T-helper 1 cell treated with Interleukin-12 subunit alpha and Interleukin-12 subunit beta and Interleukin-4 antibody, amounts not matched to agents 30 μg/mL and 1 μg/mL, for 36 hours (primary cell): ENCODE measurements around the gene UST.

ENCODE experiments used
- H3K27ac Mint-ChIP-seq: one replicate; pipeline ENCODE4 v1.8.0; 2021; ENCODE audit warnings: mild to moderate bottlenecking, mixed read lengths
- H3K27me3 Mint-ChIP-seq: one replicate; pipeline ENCODE4 v1.8.0; 2021; ENCODE audit warnings: low read depth, mixed read lengths
- H3K36me3 Mint-ChIP-seq: one replicate; pipeline ENCODE4 v1.8.0; 2021; ENCODE audit warnings: low read depth, mixed read lengths
- H3K4me1 Mint-ChIP-seq: one replicate; pipeline ENCODE4 v1.8.0; 2021; ENCODE audit warnings: low read depth, mixed read lengths
- H3K4me3 Mint-ChIP-seq: one replicate; pipeline ENCODE4 v1.8.0; 2021; ENCODE audit warnings: mild to moderate bottlenecking, moderate library complexity, mixed read lengths
- H3K9me3 Mint-ChIP-seq: one replicate; pipeline ENCODE4 v1.8.0; 2021; ENCODE audit warnings: mixed read lengths

The UST gene

DNA sequence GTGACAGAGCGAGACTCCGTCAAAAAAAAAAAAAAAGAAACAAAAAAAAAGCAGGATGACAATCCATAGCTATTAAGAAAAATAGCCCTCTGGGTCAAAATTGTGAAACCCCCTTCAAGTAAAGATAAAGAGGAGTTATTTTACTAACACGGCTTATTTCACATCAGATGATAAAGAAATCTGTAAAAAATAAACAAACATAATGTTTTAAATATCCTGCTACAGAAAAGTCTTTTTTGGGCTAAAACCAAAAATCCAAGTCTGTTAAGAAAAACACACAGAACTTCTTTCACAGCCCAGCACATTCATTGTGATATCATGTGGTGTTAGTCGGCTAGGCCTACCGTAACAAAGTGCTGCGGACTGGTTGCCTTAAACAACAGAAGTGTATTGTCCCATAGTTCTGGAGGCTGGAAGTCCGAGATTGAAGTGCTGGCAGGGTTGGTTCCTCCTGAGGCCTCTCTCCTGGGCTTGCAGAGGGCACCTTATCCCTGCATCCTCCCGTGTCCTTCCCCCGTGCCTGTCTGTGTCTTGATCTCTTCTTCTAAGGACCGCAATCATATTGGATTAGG lies 331.5 kb downstream of the UST start:
- peaks cover 4% of the 10 kb centered on the region for H3K9me3 Mint-ChIP-seq
- H3K27me3 Mint-ChIP-seq: no peaks in the 10 kb centered on the region
- peaks cover 65% of the 10 kb centered on the region for H3K4me1 Mint-ChIP-seq
- peaks cover 36% of the 10 kb centered on the region for H3K36me3 Mint-ChIP-seq
- H3K4me3 Mint-ChIP-seq: no peak overlapping the region
- H3K27ac Mint-ChIP-seq: no peak overlapping the region

DNA sequence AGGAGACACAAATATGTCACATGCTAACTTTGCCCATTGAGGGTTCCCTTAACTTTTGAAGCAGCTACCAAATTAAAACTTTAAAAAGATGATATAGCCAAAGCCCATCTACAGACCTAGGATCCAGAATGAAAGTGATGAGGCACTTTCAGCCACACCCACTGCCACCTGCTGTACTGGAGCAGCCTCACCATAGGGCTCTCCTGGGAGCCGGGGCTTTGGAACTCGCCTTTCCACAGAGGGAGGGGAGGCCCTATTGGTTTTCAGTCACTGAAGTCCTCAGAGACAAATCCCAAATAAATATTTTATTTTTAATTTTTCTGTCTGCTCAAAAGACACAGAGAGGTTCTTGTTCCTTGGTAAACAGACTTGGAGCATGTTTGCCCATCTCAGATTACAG lies 332.6 kb downstream of the UST start:
- peak overlapping the region; percentile 45 for H3K27ac Mint-ChIP-seq

DNA sequence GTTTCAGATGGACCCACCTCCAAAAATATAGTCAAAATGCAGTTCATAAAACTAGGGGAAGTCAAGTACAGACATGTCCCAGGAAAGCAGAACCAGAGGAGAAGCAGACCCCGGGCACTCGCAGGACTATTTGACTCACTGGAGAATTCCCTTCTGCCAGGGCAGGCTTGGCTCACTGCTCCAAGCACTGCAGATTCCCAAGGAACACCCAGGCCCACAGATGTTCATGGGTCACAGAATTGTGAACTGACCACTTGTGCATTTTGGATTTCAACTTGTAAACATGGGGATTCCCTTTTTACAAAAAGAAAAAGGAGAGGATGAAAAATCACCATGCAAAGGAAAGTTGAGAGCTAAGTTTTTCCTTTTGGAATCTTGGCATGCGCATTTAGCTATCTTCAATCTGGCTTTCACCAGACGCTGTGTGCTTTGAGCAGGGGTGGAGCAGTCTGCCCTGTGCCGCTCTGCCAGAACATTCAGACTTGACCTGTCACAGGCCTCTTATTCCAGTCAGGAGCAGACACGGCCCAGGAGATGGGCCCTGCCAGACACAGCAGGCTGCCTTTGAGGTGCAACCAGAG lies 333.2 kb downstream of the UST start:
- H3K36me3 Mint-ChIP-seq: peaks cover 23% of the 10 kb centered on the region
- peak overlapping the region; percentile 36 for H3K27ac Mint-ChIP-seq
- H3K27me3 Mint-ChIP-seq: no peaks in the 10 kb centered on the region
- H3K9me3 Mint-ChIP-seq: peaks cover 4% of the 10 kb centered on the region
- no peak overlapping the region for H3K4me3 Mint-ChIP-seq
- H3K4me1 Mint-ChIP-seq: peaks cover 78% of the 10 kb centered on the region

More for the DNA sequence above, 332.6 kb downstream of the UST start:
- H3K36me3 Mint-ChIP-seq: peaks cover 27% of the 10 kb centered on the region
- H3K9me3 Mint-ChIP-seq: peaks cover 4% of the 10 kb centered on the region
- peaks cover 76% of the 10 kb centered on the region for H3K4me1 Mint-ChIP-seq
- no peak overlapping the region for H3K4me3 Mint-ChIP-seq
- H3K27me3 Mint-ChIP-seq: no peaks in the 10 kb centered on the region

DNA sequence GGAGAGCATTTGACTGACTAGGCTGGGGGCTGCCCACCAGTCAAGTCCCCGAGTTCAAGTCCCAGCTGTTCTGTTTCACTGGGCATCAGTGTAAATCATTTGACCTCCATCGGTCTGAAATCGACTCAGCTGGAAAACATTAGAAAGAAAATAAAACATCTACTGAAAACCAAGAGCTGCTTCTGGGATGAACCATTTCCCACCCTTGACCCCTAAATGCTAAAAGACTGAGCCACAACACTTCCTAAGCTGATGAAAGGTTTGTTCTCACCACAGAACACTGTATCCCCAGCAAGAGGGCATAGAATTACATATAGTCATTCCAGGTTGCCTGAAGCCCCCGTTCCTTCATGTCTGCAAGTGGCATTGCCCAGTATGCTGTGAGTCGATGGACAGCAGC lies 333.7 kb downstream of the UST start:
- peaks cover 80% of the 10 kb centered on the region for H3K4me1 Mint-ChIP-seq
- peaks cover 25% of the 10 kb centered on the region for H3K36me3 Mint-ChIP-seq
- no peaks in the 10 kb centered on the region for H3K27me3 Mint-ChIP-seq
- no peak overlapping the region for H3K27ac Mint-ChIP-seq
- no peak overlapping the region for H3K4me3 Mint-ChIP-seq
- H3K9me3 Mint-ChIP-seq: peaks cover 4% of the 10 kb centered on the region

DNA sequence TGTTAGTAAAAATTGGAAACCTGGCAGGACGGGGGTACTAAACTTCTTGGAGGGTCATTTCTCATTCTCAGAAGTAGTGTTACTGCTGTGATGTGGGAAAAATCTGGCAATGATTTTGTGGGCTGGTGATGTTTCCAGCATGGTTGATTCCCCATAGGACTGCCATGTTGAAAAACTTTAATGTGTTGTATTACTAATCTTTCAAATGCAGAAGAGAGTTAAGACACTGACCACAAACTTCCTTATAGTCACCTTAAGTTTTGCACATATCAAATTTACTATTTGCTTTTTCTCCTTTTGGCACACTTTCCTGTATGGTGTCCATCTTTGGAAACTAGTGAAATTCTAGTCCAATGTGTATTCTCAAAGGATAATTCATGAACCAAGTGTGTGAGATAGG lies 334.5 kb downstream of the UST start:
- peaks cover 4% of the 10 kb centered on the region for H3K9me3 Mint-ChIP-seq
- peak overlapping the region; percentile 52 for H3K27ac Mint-ChIP-seq
- peaks cover 23% of the 10 kb centered on the region for H3K36me3 Mint-ChIP-seq
- H3K4me3 Mint-ChIP-seq: no peak overlapping the region
- peaks cover 80% of the 10 kb centered on the region for H3K4me1 Mint-ChIP-seq
- no peaks in the 10 kb centered on the region for H3K27me3 Mint-ChIP-seq

DNA sequence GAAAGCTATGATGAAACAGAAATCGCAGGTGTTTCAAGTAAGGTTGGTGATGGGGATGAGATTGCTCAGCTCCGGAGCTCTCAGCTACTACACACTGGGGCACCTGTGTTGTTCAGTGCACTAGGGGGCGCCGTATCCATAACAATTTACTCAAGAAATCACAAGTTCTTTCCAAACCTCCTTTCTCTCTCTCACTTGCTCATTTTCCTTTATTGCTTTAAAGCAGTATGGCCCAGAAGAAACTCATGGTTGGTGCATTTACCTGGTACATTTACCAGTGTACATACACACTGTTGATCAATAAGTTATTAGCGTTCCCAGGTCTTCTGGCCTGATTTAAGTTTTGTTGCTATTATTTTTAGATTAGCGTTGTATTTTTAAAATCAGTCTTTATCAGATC lies 335.5 kb downstream of the UST start:
- peak overlapping the region; percentile 48 for H3K4me3 Mint-ChIP-seq
- H3K27ac Mint-ChIP-seq: peak overlapping the region; percentile 84

DNA sequence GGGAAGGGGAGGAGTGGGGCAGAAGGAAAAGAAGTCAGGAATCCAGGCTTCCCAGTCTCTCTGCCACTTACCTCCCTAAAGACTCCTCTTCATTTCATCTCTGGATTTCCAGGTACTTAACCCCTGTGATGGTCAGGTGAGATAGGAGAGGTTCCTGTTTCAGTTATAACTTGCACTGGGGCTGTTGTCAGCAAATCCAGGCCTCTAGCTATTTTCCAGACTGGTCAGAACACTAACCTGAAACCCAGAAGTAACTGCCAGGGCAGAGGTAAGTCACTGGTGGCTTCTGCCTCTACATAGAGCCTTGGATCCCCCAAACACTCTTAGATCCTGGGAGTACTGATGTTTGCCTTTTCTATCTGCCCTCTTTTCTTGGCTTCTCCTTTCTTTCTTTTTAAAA lies 337.2 kb downstream of the UST start:
- Mint-ChIP-seq H3K9me3 (peaks cover 4% of the 10 kb centered on the region), H3K36me3 (peaks cover 26% of the 10 kb centered on the region), H3K4me3 (peak overlapping the region; percentile 77), H3K27ac (peak overlapping the region; percentile 84), H3K27me3 (no peaks in the 10 kb centered on the region), H3K4me1 (peaks cover 79% of the 10 kb centered on the region)

More for the DNA sequence above, 335.5 kb downstream of the UST start:
- Mint-ChIP-seq H3K9me3 (peaks cover 4% of the 10 kb centered on the region), H3K27me3 (no peaks in the 10 kb centered on the region), H3K36me3 (peaks cover 22% of the 10 kb centered on the region), H3K4me1 (peaks cover 81% of the 10 kb centered on the region)

DNA sequence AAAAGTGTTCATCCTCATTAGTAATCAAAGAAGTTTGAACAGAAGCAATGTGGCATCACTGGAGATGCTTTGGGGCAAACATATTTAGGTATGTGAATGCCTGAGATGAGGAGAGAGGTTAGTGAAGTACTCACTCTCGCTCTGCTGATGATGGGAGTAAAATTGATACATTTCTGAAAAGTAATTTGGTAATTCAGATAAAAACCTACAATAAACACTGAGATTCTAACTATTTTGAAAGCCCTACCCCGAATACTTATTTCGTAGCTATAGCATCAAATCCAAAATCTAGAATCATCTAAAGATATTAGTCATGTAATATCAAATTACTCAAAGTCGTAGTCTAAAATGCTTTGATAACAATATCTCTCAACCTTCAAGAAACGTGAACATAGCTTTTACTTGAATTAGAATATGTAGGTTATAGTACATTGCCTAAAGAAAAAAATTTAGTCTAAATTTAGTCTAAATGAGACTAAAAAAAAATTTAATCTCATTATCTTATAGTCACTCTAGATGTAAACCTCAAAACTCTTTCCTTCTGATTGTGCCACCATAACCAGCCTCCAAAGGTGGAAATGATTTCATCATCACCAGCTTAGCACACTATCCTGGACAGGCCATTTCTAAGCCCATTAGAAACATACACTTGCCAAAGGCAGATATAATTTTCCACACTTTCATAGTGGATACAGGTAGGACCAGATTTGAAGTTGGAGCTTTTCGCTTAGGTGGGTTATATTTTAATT lies 338.2 kb downstream of the UST start:
- Mint-ChIP-seq H3K36me3 (peaks cover 27% of the 10 kb centered on the region), H3K27ac (peak overlapping the region; percentile 84), H3K4me1 (peaks cover 76% of the 10 kb centered on the region), H3K4me3 (peak overlapping the region; percentile 77), H3K9me3 (peaks cover 4% of the 10 kb centered on the region), H3K27me3 (no peaks in the 10 kb centered on the region)

DNA sequence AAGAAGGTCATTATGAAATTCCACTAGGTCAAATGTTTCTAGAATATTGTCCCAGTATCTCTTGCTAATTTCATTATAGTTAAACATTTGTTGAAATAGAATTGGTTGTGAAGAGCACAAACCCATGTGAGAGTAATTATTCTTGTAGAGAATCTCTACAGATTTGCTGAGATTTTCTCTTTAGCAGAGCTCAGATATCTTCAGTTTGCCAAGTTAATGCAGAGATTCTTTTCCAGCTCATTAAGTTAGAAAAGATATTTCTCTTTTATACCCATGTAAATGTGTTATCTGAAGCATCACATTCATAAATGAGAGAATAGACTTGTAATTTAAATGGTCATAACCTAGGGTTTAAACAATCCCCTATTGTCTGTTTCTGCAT lies 338.7 kb downstream of the UST start:
- H3K4me3 Mint-ChIP-seq: peak overlapping the region; percentile 77
- peaks cover 80% of the 10 kb centered on the region for H3K4me1 Mint-ChIP-seq
- H3K9me3 Mint-ChIP-seq: peaks cover 4% of the 10 kb centered on the region
- peak overlapping the region; percentile 84 for H3K27ac Mint-ChIP-seq
- H3K27me3 Mint-ChIP-seq: no peaks in the 10 kb centered on the region
- H3K36me3 Mint-ChIP-seq: peaks cover 30% of the 10 kb centered on the region

DNA sequence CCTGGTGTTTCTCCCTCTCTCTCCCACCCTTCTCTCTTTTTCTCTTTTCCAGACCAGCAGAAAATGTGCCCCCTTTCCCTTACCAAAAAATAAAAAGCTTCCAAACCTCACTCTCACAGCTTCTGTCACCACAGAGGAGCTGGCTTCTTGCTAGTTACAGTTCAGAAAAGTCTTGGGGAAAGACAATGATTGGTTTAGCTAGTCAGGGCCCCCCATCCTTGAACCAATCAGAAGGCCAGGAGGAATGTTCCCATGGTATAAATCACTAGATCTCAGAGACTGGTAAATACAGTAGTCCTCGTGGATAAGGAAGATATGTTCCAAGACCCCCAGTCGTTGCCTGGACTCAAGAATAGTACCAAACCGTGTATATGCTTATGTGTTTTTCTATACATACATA lies 339.5 kb downstream of the UST start:
- Mint-ChIP-seq H3K9me3 (peaks cover 4% of the 10 kb centered on the region), H3K4me3 (peak overlapping the region; percentile 77), H3K27me3 (no peaks in the 10 kb centered on the region), H3K36me3 (peaks cover 30% of the 10 kb centered on the region), H3K4me1 (peaks cover 78% of the 10 kb centered on the region), H3K27ac (peak overlapping the region; percentile 84)

DNA sequence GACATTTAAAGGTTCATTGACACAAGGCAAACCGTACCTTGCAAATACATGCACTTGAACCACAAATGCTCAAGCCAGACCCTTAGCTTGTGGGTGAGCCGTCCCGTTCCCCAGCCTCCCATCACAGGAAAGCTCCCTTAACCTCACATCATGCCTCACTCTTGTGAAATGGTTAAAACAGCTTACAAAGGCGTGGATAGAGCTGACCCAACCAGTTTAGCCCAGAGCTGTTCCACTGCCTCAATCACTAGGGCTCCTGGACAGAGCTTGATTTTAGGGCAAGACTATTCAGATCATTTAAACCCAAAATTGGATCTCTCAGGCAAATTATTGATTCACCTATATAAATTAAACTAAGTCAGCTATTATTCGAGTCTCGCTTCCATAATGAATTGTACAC lies 341.1 kb downstream of the UST start:
- H3K27ac Mint-ChIP-seq: peak overlapping the region; percentile 54
- no peak overlapping the region for H3K4me3 Mint-ChIP-seq
- H3K4me1 Mint-ChIP-seq: peaks cover 67% of the 10 kb centered on the region
- H3K36me3 Mint-ChIP-seq: peaks cover 32% of the 10 kb centered on the region
- peaks cover 4% of the 10 kb centered on the region for H3K9me3 Mint-ChIP-seq
- no peaks in the 10 kb centered on the region for H3K27me3 Mint-ChIP-seq

DNA sequence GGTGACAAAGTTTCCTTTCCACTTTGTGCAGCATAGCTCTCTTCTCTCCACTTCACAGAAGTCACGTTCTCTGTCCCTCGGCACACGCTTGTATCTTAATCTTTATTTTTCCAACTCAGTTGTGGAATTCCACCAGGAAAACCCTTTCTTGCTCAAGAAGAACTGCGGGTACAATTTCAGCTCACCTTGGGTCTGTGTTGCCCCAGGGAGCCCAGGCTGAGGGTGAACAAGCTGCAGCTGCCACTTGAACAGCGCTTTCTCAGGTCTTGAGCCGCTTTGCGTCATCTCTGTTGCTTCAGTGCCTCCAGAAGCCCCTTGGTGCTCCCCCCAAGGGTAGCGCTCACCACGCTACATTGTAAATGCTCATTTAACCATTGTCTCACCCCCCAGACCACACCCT lies 341.5 kb downstream of the UST start:
- no peak overlapping the region for H3K4me3 Mint-ChIP-seq
- peak overlapping the region; percentile 54 for H3K27ac Mint-ChIP-seq
- H3K27me3 Mint-ChIP-seq: no peaks in the 10 kb centered on the region
- H3K9me3 Mint-ChIP-seq: peaks cover 4% of the 10 kb centered on the region
- H3K36me3 Mint-ChIP-seq: peaks cover 32% of the 10 kb centered on the region
- peaks cover 66% of the 10 kb centered on the region for H3K4me1 Mint-ChIP-seq

DNA sequence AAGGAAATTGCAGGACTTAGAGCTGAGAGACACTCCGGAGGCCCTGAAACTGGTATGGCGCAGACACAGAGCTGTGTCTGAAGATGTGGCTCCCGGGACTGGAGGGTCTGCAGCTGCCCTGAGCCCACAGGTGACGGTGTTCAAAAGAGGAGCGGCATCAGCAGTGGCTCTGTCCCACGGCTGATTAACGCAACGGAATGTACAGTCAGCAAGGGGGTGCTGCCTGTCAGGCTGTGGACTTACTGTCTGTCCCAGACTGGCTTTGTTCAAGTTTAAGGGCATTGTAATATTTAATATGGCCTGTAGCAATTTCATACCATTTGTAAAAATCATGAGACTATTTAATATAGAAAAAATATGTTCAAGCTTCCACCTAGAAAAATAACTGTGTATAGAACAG lies 342.7 kb downstream of the UST start:
- peaks cover 34% of the 10 kb centered on the region for H3K36me3 Mint-ChIP-seq
- H3K4me3 Mint-ChIP-seq: no peak overlapping the region
- H3K9me3 Mint-ChIP-seq: peaks cover 4% of the 10 kb centered on the region
- no peaks in the 10 kb centered on the region for H3K27me3 Mint-ChIP-seq
- peak overlapping the region; percentile 71 for H3K27ac Mint-ChIP-seq
- peaks cover 66% of the 10 kb centered on the region for H3K4me1 Mint-ChIP-seq

DNA sequence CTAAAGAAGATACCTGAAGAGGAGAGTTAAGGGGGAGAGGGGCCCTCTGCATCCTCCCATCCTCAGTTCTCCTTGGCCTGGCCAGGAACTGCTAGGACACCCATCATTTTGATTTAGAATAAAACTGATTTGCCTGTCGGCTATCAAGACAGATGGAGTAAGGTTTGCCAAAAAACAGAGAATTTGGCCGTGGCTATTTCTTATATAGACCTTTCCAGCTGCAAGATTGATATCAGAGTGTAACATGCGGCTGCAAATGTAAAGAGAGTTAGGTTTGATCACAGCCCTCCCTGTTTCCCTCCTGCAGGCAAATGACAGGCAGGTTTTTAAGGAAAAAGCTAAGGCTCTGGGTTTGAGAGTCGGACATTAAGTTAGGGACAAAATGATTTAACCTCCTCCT lies 344.1 kb downstream of the UST start:
- H3K27me3 Mint-ChIP-seq: no peaks in the 10 kb centered on the region

DNA sequence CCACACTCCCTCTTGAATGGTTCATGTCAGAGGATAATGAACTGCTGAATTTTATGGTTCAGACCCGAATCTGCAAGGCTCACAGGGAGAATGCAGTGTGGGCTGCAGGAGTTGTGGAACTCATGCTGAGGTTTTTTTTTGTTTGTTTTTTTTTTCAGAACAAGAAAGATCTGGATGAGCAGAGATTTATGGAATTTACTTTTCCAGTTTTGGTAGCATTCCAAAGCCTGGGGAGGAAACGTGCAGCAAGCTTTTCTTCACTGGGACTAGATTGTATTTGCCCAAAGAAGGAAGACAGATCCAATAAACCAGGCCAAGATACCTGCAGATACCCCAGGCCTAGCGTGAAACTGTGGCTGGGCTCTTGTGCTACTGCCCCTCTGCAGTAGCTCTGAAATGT lies 346.8 kb downstream of the UST start:
- H3K9me3 Mint-ChIP-seq: peaks cover 15% of the 10 kb centered on the region
- peaks cover 32% of the 10 kb centered on the region for H3K36me3 Mint-ChIP-seq
- peak overlapping the region; percentile 96 for H3K27ac Mint-ChIP-seq
- no peaks in the 10 kb centered on the region for H3K27me3 Mint-ChIP-seq
- peak overlapping the region; percentile 70 for H3K4me3 Mint-ChIP-seq
- H3K4me1 Mint-ChIP-seq: peaks cover 65% of the 10 kb centered on the region

More for the DNA sequence above, 344.1 kb downstream of the UST start:
- Mint-ChIP-seq H3K4me1 (peaks cover 66% of the 10 kb centered on the region), H3K9me3 (peaks cover 4% of the 10 kb centered on the region), H3K36me3 (peaks cover 31% of the 10 kb centered on the region), H3K4me3 (no peak overlapping the region), H3K27ac (peak overlapping the region; percentile 71)
